NCI-H345 treated with DMSO at 0.1 percent for 48 hours (cell line): ENCODE results near the gene TSSC4.

Source experiments
- DNase-seq: peaks from one replicate; lab custom pipeline; 2025; ENCODE audit not compliant: unreplicated experiment; lab: John Stamatoyannopoulos, UW

TSSC4 gene

DNA sequence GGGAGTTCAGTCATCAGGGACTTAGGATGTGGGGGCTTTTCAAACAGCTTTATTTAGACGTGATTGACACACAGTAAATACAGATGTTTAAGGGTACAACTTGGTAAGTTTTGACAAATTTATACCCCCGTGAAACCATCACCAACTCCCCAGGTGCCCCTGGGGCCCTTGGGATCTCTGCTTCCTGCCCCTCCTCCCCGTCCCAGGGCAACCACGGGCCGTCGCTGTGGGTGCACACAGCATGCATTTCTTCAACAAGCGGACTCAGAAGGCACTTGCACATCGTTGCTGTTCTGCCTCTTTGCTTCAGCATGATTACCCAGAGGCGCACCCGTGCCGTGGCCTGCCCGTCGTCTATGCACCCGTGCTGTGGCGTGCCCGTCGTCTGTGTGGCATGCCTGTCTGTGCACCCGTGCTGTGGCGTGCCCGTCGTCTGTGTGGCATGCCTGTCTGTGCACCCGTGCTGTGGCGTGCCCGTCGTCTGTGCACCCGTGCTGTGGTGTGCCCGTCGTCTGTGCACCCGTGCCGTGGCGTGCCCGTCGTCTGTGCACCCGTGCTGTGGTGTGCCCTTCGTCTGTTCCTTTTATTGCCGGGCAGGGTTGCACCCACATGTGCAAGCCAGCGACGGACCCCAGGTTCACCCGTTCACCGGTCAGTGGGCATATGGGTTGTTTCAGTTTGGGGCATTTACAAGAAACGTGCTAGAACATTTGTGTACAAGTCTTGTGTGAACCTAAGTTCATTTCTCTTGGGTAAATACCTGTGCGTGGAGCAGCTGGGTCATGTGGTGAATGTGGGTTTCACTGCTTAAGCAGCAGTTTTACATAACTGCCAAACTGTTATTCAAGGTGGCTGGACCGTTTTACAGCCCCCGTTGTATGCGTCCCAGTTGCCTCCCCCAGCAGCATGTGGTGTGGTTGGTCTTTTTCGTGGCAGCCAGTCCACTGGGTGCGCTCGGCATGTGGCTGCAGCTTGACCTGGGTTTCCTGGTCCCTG lies 15.1 kb upstream of the TSSC4 start:
- DNase-seq: no peak

DNA sequence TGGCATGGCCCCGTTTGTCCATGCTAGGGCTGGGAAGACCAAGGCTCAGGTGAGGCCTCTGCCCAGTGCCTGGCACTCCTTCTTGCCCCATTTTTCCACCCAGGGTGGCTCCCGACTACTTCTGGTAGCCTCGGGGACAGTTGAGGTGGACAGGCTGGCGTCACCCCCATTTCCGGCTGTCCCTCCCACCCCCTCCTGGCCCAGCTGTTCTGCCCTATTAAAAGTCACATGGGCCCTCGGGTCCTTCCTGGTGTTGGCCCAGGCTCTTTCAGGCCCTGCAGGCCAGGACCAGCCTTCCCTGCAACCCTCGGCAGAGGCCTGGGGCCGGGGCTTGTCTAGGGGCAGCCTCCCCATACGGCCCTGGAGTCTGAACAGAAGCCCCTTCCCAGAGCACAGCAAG lies 14.0 kb upstream of the TSSC4 start:
- no peak for DNase-seq

DNA sequence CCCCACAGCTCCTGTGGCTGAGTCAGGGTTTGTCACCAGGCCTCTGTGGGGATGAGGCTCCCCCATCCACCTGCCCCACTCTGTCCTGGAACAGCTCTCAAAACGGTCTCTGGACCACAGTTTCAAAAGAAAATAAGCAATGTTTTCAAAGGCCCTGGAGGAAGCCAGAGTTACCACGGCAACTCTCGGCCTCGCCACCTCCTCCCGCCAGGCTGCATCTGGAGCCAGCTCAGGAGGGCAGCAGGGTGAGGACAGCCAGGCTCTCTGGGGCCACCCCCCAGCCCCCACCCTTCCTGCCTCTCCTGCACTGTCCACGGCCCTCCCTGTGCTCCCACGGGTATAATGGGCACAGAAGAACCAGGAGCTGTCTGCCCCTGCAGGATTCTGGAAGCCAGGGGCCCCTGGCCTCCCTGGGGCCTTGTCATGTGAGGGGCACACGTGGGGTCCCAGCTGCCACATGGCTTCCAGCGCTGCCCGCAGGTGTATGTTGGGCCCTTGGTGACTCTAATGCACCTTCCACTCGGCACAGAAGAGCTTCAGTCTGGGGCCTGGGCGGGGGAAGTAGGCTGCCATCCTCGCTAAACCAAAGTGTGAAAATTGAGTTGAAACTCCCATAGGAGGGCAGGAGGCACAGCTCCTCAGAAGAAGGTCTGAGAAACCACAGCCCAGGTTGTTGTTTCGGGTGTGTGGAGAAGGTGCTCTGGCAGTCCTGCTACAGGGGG lies 13.1 kb upstream of the TSSC4 start:
- DNase-seq: no peak

DNA sequence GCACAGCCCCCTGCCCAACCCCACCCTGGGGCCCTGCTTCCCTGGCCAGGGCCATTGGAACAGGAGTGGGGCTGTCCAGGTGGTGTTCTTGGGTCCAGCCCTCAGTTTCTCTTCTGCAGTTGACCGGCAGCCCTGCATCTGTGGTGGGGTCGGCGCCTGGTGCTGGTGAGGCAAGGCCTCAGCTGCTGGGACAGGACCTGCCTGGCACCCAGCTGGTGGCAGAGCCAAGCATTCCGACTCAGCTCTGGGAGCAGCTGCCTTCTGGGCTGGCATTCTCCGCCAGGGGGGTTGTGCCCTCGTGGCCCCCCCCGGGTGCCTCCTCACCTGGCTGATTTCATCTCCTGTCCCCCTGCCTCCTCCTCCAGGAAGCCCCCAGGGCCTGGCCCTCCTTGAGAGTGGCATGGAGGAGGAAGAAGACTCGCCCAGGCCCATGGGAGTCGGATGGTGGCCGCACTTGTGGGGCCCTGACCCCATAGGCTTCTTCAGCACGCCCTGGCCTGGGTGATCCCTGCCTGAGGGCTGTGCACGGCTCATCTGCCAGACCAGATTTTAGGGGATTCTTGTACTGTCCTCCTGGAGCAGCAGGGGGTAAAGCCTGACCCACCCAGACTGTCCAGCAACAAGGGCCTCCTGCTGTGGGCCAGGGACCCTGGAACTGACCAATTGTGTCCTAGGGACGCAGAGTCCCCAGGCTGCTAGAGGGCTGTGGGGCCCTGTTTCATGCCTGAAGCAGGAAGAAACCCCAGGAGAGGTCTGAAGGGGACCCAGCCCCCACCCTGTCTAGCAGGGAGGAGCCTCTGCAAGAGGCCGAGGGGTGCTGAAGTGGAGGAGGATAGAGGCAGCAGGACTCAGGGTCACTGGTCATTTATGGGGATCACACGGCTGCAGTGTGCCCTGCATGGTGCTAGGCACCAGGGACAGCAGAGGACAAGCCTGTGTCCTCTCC lies 11.8 kb upstream of the TSSC4 start:
- no peak for DNase-seq

DNA sequence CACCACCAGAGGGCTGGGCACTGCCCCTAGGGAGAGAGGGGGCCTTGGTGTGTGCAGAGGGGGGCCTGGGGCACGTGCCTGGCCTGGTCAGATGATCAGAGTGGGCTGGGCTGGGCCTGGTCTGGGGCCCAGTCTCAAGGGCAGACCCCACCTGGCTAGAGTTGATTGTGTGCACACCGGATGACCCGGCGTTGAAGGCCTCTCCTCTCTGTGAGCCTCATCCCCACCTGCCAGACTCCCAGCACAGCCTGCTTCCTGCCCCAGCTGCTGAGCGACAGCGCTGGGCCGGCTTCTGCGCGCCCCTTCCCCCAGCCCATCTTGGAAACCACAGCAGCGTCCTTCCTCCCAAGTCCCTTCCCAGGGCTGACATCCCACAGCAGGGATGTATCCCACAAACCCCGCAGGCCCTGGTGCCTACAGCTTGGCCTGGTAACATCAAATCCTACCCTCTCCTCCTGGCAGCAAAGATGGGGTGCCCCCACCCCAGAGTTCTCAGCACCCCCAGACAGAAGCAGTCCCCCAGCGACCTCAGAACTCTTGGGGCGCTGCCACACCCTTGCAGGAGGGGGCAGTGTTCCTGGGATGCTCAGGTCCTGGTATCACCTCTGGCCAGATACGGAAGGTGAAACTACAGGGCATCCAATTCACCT lies 11.0 kb upstream of the TSSC4 start:
- no peak for DNase-seq

DNA sequence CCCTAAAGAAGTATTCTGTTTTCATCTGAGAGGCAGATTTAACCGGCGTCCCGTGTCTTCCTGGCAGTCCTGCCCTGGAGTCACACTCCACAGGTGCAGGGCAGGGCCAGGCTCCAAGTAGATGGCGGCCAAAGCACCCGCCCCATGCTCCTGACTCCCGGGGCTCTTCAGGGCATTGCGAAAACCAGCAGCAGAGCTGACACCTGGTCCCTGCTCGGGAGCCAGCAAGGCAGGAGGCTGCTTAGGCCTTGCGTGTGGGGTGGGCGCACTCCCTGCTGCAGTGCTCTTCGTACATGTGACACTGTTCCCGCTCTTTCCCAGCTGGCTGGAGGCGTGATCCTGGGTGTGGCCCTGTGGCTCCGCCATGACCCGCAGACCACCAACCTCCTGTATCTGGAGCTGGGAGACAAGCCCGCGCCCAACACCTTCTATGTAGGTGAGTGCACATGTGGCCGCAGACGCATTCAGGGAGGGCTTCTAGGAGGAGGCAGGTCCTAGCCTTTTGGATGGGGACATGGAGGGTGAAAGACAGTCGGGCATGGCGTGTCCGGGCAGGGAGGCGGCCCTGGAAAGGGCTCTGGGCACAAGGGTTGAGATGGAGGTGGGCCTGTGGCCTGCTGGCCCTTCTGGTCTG lies 10.3 kb upstream of the TSSC4 start:
- no peak for DNase-seq

DNA sequence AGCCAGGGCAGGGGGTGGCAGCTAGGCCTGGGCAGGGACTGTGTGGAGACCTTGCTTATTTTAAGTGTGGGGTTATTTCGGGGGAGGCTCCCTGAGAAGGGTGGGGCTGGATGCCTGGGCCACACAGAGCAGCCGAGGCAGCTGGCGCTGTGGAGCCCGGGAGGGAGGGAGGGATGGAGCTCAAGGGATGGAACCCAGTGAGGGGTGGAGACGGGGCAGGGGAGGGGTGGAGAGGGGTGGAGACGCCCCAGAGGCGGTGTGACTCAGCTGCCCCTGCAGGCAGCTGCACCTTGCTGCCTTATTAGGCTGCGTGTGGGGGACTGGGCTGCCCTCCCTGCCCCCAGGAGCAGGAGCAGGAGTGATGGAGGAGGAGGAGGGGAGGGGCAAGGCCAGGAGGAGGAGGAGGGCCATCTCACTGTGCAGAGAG lies 9.8 kb upstream of the TSSC4 start:
- DNase-seq: peak; percentile 23

DNA sequence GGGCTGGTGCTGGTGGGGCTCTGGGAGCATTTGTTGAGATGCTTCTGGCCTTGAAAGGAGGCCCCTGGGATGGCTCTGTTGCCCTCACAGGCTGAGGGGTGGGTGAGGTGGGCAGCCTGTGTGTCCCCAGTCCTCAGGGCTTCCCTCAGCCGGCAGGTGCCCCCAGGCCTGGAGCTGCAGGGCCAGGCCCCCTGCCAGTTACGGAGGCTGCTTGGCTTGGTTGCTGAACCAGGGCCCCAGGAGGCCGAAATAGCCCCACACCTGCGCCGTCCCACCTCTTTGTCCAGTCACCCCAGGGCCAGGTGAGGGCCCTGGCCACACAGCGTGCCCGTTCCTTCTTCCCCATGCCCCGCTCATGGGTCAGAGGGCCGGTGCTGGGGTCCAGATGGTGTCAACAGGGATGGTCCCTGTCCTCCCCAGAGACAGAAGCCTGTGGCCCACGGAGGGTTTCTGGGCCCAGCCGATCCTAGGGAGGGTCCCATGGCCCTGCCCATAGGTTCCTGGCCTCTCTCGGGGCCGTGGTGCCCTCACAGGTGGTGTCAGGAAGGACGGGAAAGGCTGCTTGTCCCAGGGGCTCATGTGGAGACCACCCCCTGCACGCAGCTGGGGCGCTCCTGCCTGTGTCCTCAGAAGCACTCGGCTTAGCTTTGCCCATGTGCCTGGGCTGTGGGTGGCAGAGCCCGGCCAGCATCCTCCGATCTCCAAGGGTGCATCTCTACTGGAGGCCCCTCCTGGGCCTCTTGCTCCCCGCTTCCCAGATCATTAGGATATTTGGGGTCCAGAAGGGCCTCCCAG lies 9.2 kb upstream of the TSSC4 start:
- DNase-seq: no peak

DNA sequence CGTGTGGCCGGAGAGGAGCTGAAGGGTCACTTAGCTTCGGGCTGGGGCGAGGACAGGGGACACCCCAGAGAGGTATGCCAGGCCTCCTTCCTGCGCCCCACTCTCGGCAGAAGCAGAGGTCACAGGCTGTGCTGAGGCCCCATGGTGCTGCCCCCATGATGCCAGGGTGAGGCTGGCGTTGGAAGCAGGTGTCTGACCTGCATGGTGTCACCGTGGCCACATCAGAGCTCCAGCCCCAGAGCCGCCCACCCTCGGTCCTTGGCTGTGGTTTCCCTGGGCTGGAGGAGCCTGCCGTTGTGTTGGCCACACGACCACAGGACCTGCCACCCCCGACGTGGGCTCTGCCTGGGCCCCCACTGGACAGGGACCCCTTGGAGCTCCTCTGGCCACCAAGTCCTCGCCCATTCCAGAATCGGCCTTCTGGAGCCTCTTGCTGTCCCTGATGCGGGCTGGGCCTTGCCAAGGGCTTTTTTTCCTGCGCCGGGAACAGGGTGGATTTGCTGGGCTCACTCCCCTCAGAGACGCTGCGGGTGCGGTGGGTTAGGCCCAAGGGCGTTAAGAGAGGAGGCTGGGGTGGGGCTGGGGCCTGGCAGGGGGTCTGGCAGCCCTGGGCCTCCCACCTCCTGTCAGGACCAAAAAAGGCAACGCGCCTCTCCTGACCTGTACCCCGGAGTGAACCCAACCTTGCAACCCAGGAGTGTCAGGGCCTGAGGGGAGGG lies 8.2 kb upstream of the TSSC4 start:
- no peak for DNase-seq

DNA sequence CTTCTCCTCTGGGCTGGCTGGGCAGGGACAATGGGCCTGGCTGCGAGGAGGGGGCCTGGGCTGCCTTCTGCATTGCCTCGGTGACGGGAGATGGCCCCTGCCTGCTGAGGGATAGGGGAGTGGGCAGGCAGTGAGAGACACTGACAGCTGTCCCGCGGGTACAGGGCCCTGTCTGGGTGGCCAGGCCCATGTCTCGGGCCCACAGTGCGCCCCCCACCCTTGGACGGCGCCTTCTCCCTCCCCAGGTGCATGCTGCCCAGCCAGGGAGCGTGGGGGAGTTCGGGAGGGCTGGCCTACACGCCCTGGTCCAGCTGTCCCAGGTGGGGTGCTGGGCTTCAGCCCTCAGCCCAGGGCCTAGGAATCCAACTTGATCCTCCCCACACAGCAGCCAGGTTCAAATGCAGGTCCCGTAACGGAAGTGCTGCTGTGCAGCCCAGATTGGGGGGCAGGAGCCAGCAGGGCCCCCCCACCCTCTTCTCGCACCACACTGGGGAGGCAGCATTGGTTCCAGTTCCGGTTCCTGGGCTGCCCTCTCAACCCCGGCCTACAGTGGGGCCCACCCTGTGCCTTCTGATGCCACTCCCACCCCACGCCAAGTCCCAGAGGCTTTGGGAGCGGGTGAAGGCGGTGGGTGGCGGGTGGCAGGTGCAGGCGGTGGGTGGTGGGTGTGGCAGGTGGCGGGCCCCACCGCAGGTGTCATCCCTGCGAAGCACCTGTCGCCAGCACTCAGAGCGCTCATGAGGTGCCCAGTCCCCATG lies 7.3 kb upstream of the TSSC4 start:
- DNase-seq: no peak

DNA sequence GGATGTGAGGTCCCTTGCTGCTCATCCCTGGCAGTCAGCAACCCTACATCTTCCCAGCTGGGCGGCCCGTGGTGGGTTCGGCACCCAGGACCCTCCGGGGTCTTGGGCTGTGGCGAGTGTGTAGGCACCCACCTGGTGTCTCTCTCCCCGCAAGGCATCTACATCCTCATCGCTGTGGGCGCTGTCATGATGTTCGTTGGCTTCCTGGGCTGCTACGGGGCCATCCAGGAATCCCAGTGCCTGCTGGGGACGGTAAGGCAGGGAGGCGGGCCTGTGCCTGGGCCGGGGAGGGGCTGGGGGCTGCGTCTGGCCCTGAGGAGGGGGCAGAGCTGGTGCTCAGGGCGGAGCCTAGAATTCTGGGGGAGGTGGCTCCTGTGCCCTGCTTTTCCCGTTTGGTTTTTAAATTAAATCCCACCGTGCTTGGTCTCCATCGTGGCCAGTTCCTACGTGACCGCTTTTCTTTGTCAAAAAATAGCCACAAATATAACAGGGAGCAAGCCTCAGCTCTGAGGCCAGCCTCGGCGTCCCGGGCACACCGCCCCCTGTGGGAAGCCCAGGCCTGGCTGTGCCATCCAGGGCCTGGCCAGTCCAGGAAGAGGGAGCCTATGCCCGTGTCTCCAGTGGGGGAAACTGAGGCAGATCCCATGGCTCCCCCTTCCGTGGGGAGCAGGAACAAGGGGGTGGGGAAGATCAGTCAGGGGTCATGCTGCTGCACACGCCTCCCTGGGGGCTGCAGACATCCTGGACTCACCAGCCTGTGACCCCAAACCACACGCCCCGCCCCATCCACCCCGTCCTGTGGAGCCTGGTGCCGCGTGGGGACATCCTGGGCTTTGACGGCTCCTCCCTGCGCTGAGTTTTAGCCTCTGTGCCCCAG lies 6.4 kb upstream of the TSSC4 start:
- no peak for DNase-seq

DNA sequence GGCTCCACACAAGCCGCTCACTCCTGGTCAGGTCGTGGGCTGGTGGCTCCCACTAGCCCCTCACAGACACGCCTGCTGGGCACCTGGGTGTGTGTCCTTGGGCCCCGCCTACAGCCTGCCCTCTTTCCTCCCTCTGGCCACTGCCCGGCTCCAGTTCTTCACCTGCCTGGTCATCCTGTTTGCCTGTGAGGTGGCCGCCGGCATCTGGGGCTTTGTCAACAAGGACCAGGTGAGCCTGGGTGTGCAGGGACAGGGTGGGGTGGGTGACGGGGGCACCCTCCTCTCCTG lies 5.8 kb upstream of the TSSC4 start:
- no peak for DNase-seq

DNA sequence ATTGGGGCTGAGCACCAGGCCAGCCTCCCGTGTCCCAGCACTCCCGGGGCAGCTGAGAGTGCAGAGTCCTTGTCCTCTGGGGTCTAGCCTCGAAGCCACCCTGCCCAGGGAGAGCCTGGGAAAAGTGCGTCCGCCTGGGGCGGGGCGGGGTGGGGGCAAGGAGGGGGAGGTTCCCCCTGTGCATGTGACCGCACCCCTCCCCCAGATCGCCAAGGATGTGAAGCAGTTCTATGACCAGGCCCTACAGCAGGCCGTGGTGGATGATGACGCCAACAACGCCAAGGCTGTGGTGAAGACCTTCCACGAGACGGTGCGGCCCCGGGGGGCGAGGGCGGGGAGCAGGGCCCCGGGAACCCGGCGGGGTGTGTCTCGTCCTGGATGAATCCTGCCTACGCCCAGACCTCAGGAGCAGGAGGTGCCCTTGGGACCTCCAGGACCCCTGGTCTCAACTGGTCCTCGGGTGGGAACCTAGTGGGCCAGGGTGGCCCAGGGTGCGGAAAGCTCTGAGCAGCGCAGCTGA lies 5.3 kb upstream of the TSSC4 start:
- DNase-seq: no peak

DNA sequence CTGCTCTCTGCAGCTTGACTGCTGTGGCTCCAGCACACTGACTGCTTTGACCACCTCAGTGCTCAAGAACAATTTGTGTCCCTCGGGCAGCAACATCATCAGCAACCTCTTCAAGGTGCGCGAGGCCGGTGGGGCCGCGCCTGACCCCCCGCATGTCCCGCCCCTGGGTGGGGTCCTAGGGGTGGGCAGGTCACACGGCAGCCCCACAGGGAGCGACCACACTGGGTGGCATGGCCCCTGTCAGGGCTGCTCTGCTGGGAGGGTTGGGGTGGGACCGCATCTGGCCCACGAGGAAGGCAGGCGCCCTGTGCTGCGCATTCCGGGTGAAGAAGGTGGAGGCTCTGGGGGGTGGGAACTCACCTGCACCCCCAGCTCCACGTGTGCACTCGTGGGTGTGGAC lies 4.7 kb upstream of the TSSC4 start:
- no peak for DNase-seq

DNA sequence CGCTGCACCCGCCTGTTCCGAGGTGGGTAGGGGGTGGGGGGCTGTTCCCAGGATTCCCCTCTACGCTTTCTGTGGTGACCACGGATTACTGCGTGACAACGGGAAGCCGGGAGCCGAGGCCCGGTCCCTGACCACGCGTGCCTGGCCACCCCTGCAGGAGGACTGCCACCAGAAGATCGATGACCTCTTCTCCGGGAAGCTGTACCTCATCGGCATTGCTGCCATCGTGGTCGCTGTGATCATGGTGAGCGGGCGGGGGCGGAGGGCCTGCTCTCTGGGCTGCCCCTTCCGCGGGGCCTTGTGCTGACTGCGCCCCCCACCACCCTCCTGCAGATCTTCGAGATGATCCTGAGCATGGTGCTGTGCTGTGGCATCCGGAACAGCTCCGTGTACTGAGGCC lies 4.1 kb upstream of the TSSC4 start:
- DNase-seq: no peak

DNA sequence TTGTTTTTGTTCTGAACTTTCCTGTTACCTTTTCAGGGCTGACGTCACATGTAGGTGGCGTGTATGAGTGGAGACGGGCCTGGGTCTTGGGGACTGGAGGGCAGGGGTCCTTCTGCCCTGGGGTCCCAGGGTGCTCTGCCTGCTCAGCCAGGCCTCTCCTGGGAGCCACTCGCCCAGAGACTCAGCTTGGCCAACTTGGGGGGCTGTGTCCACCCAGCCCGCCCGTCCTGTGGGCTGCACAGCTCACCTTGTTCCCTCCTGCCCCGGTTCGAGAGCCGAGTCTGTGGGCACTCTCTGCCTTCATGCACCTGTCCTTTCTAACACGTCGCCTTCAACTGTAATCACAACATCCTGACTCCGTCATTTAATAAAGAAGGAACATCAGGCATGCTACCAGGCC lies 3.5 kb upstream of the TSSC4 start:
- no peak for DNase-seq
